GM19372 (cell line): ENCODE results near the gene SACS.
"Not testable (repeated sequence)": the region's sequence is repeated elsewhere in the genome, so short reads cannot be mapped to it uniquely, and the experiment has no call there.

Source experiments
- ATAC-seq: cut with Tn5 transposase; IDR thresholded peaks from one replicate; pipeline ENCODE4 v1.9.1; 2021; ENCODE audit warnings: mild to moderate bottlenecking, low read depth, moderate library complexity; ENCODE audit not compliant: unreplicated experiment

SACS gene

DNA sequence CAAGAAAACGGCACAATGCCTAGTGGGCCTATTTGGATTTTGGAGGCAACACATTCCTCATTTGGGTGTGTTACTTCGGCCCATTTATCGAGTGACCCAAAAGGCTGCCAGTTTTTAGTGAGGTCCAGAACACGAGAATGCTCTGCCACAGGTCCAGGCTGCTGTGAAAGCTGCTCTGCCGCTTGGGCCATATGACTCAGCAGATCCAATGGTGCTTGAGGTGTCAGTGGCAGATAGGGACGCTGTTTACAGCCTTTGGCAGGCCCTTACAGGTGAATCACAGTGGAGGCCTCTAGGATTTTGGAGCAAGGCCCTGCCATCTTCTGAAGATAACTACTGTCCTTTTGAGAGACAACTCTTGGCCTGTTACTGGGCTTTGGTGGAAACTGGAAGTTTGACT, 118.7 kb downstream of the SACS start:
- not testable (repeated sequence) for ATAC-seq

DNA sequence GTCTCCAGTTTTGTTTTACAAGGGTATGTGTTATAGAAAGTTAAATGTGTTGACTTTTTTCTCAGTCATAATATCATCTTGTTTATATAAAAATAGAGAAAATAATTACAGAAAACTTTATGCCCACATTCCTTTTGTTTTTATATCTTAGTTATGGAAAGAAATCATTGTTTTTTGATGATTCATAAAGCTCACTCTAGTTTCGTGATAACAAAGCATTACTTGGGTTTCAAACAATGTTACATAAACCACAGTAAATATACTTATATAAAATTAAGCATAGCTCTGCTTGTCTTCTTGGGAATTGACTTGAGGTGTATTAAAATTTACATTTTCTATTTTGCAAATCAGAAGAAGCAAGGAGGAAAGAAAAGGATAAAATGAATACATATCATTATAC, 140.9 kb downstream of the SACS start:
- no peak for ATAC-seq

DNA sequence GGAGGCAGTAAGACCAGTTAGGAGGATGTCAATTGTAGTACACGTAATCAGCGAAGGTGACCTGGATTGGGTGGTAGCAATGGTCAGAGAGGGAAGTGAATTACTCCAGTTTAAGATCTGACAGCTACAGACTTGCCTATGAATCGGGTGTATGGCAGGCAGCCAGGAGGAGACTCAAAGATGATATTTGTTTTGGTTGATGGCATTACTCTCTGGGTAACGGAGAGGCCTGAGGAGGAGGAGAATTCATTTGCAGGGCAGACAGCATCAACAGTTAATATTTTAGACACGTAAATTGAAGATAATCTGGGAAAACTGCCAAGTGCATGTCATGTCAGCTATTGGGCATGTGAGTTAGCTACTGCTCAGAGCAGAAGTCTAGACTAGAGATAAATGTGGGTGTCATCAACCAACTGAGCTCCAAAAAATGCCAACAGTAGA, 143.6 kb downstream of the SACS start:
- ATAC-seq, result no peak

DNA sequence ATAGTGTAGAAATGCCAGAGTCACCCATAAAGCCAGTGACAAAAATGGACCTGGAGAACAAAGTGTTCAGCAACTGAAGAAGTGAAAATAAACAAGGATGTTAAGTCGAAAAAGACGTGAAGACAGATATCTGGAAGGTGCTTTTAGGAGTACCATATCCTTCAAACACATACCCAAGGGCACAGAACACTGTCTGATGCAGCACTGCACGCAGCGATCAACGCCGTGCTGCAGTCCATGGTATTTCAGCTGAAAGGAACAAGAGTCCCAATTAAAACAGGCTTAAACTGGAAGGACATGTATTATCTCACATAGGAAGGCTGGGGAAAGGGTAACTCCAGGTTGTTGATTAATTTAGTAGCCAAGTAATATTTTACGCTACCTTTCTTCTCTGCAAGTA, 144.5 kb downstream of the SACS start:
- ATAC-seq, result no peak

DNA sequence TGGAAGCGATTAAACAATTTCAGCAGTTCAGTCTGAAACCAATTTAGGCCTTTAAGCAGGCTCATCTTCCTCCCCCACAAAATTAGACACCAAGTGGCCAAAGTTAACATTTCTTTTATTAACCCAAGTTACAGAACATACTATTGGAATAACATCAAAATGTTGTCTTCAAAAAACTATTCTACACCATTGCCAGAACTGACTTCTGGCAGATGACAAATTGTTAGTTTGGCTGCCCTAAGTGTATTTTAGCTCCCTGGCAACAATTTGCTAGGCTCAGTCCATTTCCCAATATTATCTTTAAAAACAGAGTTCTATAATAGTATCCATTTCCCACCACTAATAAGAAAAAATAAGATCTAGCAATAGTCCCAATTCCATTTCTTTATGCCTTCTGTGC, 144.9 kb downstream of the SACS start:
- no peak for ATAC-seq

DNA sequence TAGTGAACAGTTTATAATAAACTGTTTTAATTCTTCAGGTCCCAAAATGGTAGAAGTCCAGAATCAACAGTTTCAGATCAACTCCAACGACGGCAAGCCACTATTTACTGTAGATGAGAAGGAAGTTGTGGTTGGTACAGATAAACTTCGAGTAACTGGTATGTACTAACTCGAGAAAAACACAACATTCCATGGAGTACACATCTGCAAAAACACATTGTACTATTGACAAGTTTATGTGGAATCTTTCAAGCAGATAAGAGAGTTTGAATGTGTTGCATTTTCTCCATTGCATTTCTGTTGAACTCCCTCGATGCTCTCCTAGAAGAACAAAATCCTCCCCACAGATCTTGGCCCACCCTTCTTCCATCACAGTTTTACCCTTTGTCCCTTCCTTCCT, 154.2 kb downstream of the SACS start:
- no peak for ATAC-seq
